ENCODE results near the gene LMO4.

- TF ChIP-seq POLR2A (IDR thresholded peaks at IDR 0.05) (no peak), CTCF (IDR thresholded peaks at IDR 0.05) (no peak), POLR2AphosphoS5 (IDR thresholded peaks at IDR 0.05; ENCODE audit: insufficient read depth in 1 of 2, low read depth in 1 of 2) (no peak)
Measured at GRCh38 chr1:87307306-87307705, 21.4 kb upstream of the LMO4 start.

Measured in vagina (tissue), 2 donors.